Neutrophil (primary cell): ENCODE measurements around the gene C17orf113.

ENCODE experiments used
- H3K27ac ChIP-seq: fragments of 200-600 bp; sonication (generic); 2 replicates; pipeline ENCODE4 v1.5.1; 2016; ENCODE audit warnings: mild to moderate bottlenecking, moderate library complexity
- H3K27me3 ChIP-seq: fragments of 200-600 bp; sonication (generic); 2 replicates; pipeline ENCODE4 v1.6.0; 2016; ENCODE audit warnings: mild to moderate bottlenecking
- H3K36me3 ChIP-seq: fragments of 200-600 bp; sonication (generic); 2 replicates; pipeline ENCODE4 v1.5.1; 2017
- H3K4me1 ChIP-seq, 2 experiments: fragments of 200-600 bp in 1 of 2; sonication (generic) in 1 of 2; 1 replicate in 1 of 2; 2 replicates in 1 of 2; pipeline versions ENCODE4 v1.5.1 to v1.6.1; 2013 to 2016; ENCODE audit warnings: low read depth in 1 of 2, low read length in 1 of 2, mild to moderate bottlenecking in 1 of 2, moderate library complexity in 1 of 2; ENCODE audit not compliant: control insufficient read depth in 1 of 2, insufficient read depth in 1 of 2
- H3K4me3 ChIP-seq, 2 experiments: fragments of 200-600 bp in 1 of 2; sonication (generic) in 1 of 2; 1 replicate in 1 of 2; 2 replicates in 1 of 2; pipeline ENCODE4 v1.5.1; 2013 to 2016; ENCODE audit warnings: low read depth in 1 of 2, low read length in 1 of 2, mild to moderate bottlenecking in 1 of 2, moderate library complexity in 1 of 2
- H3K9me3 ChIP-seq: fragments of 200-600 bp; sonication (generic); 2 replicates; pipeline ENCODE4 v1.5.1; 2016
- CTCF ChIP-seq: fragments of 200-600 bp; sonication (generic); IDR thresholded peaks from 2 replicates; pipeline ENCODE4 v1.5.1; 2016; ENCODE audit warnings: antibody characterized with exemption

C17orf113 gene

GRCh38 chr17:42059815-42060214 lies 9.4 kb upstream of the C17orf113 start:
- Histone ChIP-seq H3K4me3 (no peak overlapping the region), H3K9me3 (no peaks in the 10 kb centered on the region), H3K27me3 (peaks cover 20% of the 10 kb centered on the region), H3K36me3 (no peaks in the 10 kb centered on the region), H3K27ac (no peak overlapping the region), H3K4me1 (no peaks in the 10 kb centered on the region)
- TF ChIP-seq CTCF, result no peak

GRCh38 chr17:42058063-42058462 lies 7.7 kb upstream of the C17orf113 start:
- H3K27me3 ChIP-seq, result peaks cover 23% of the 10 kb centered on the region
- no peak for TF ChIP-seq CTCF
- no peak overlapping the region for H3K4me3 ChIP-seq
- no peaks in the 10 kb centered on the region for H3K4me1 ChIP-seq
- no peak overlapping the region for H3K27ac ChIP-seq
- no peaks in the 10 kb centered on the region for H3K9me3 ChIP-seq
- no peaks in the 10 kb centered on the region for H3K36me3 ChIP-seq

GRCh38 chr17:42056635-42057034 lies 6.2 kb upstream of the C17orf113 start:
- Histone ChIP-seq H3K4me1 (no peaks in the 10 kb centered on the region), H3K27ac (no peak overlapping the region), H3K4me3 (no peak overlapping the region), H3K27me3 (peaks cover 37% of the 10 kb centered on the region), H3K36me3 (no peaks in the 10 kb centered on the region), H3K9me3 (no peaks in the 10 kb centered on the region)
- no peak for TF ChIP-seq CTCF

- peaks cover 48% of the 10 kb centered on the region for H3K27me3 ChIP-seq
- TF ChIP-seq CTCF, result no peak
- H3K4me1 ChIP-seq, result peaks cover 4 to 5% of the 10 kb centered on the region in 2 experiments
- no peaks in the 10 kb centered on the region for H3K36me3 ChIP-seq
- no peaks in the 10 kb centered on the region for H3K9me3 ChIP-seq
- H3K27ac ChIP-seq, result no peak overlapping the region
- no peak overlapping the region for H3K4me3 ChIP-seq
These were observed 5.1 kb upstream of the C17orf113 start for GRCh38 chr17:42055496-42055895.

DNA sequence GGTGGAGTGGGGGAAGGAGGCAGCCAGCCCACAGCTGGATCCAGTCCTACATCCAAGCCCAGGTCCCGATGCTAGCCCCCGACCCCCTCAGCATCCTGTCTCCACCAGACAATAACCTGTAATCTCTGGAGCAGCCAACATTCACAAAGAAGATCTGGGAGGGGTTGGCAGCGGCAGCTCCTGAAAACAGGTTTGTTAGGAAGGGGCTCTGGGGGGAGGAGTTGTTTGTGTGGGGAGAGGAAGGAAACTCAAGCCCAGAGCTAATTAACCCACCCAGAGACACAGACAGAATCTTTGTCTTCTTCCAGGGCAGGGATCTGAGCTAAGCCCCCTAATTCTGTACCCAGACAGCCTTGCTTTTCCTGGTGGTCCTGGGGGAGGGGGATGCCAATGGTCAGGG lies 4.6 kb upstream of the C17orf113 start:
- H3K4me1 ChIP-seq, result peaks cover 7 to 9% of the 10 kb centered on the region in 2 experiments
- TF ChIP-seq CTCF, result no peak
- H3K9me3 ChIP-seq, result no peaks in the 10 kb centered on the region
- H3K27ac ChIP-seq, result no peak overlapping the region
- H3K4me3 ChIP-seq, result no peak overlapping the region
- no peaks in the 10 kb centered on the region for H3K36me3 ChIP-seq
- H3K27me3 ChIP-seq, result peaks cover 53% of the 10 kb centered on the region
